Stimulated activated CD4-positive, alpha-beta T cell treated with anti-CD3 and anti-CD28 coated beads, Interleukin-1b, Interleukin-23, amount 100 ng/mL, for 1 hour (primary cell): ENCODE measurements around the gene CXCL16.

Source experiments
- DNase-seq, 2 donors: peaks; one replicate each; pipeline ENCODE4 v3.0.0-alpha.2; 2020; ENCODE audit warnings: low read depth in 2 of 2

Gene CXCL16

GRCh38 chr17:4751932-4752331, 12.2 kb upstream of the CXCL16 start:
- DNase-seq = no peak

GRCh38 chr17:4750606-4751005, 10.9 kb upstream of the CXCL16 start:
- no peak for DNase-seq

GRCh38 chr17:4748686-4749085, 9.0 kb upstream of the CXCL16 start:
- no peak for DNase-seq

DNA sequence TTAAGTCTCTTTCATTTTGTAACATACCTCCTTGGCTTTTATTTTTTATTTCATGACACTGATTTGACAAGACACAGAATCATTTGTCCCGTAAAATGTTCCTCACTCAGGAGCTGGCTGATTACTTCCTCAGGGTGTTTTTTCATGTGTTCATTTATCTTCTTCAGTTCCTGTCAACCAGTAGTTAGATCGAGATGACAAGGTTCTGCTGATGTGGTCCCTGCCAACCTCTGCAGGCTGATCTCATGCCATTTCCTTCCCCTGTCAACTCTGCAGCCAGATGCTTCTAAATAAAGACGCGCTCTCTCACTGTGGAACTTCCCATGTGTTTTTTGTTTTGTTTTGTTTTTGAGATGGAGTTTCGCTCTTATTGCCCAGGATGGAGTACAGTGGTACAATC, 8.1 kb upstream of the CXCL16 start:
- no peak for DNase-seq

- DNase-seq = no peak
Measured at GRCh38 chr17:4744999-4745969, 5.6 kb upstream of the CXCL16 start.

- DNase-seq = no peak
Measured at GRCh38 chr17:4743898-4744297, 4.2 kb upstream of the CXCL16 start.

DNA sequence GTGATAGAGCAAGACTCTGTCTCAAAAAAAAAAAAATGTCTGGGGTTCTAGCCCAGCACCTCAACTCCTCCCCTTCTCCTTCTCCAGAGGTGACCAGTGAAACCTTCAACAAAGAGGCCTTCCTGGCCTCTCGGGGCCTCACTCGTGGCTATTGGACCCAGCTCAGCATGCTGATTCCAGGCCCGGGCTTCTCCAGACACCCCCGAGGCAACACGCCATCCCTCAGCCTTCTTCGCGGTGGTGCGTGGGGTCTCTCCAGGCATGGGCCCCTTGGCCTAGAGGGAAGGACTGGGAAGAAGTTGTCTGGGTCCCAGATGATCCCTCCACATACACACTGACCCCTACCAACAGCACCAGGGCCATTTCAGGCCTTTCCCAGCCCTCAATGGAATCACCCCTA, 3.5 kb upstream of the CXCL16 start:
- no peak for DNase-seq

DNA sequence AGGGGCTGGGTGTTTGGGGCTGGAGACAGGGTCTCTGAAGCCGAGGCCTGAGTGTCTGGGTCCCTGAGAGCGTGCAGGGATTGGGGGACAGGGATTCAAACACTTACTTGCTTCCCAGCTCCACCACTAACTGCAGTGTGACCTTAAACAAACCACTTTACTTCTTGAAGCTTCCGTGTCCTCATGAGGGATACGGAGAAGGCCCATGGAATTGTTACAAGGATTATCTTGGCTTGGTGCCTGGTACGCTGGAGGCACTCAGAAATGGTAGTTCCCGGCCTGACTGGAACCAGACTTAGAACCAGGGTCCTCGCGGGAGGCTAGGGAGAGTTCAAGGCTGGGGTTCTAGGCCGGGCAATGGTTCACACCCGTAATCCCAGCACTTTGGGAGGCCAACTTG, 2.9 kb upstream of the CXCL16 start:
- no peak for DNase-seq

DNA sequence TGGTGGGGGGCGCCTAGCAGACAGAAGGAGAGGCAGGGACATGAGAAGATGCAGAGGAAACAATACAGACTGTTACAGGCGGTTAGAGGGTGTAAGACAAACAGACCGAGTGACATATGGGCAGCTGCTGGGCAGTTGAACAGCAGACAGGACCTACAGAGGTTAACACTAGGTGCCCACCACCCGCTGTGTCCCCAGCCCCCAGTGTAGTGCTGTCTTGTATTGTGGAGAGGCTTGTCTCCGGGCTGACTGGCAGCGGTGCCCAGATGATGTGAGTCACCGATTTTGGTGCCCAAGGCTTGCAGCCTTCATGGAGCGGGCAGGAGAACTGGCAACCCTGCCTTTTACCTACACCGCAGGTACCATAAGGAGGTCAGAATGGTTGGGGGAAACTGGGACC, 2.4 kb upstream of the CXCL16 start:
- no peak for DNase-seq

GRCh38 chr17:4741544-4741943, 1.8 kb upstream of the CXCL16 start:
- no peak for DNase-seq

GRCh38 chr17:4740584-4740983, 856 bp upstream of the CXCL16 start:
- no peak for DNase-seq

- DNase-seq = no peak
Measured at GRCh38 chr17:4740025-4740351, 260 bp upstream of the CXCL16 start.

DNA sequence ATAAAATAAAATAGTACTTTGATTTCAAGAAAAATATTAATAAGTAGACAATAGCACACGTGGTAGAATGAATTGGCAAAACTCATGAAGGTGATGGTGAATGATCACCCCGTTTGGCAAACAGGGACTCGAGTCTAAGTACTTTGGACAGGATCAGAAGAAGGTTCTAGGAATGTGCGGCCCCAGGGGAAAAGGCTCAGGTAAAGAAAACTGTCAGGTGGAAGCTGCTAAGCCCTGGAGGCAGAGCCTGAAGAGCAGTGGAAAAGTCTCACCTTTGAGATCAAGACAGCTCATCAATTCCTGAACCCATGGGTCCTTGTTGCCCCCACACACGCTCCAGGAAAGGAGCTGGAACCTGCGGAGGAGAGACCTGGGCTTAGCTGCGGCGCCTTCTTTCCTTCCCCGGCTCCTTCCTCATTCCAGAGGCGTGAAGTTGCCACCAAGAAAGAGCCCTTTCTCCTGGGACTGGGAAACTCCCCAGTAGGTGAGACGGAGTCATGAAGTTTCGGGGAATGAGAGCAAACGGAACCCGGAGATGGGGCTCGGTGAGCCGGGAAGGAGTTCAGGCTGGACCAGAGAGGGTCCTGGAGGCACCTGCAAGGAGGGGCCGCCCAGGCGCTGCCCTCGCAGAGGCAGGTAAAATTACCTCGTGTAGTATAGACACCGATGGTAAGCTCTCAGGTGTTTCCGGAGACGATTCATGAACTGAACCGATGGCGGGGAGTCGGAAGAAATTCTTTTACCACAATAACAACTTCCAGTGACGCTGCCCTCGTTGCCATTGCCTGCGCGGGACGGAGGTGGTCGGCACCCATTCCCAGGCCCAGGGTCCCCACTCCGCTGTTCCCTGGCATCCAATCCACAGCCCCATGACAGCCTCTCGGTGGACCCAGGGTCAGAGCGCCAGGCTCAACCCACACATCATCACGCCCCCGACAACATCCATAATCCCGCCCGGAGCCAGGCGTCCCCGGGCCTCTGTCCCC, 1.3 kb downstream of the CXCL16 start:
- DNase-seq = no peak

- DNase-seq = no peak
Measured at GRCh38 chr17:4735876-4736651, 3.7 kb downstream of the CXCL16 start.

DNA sequence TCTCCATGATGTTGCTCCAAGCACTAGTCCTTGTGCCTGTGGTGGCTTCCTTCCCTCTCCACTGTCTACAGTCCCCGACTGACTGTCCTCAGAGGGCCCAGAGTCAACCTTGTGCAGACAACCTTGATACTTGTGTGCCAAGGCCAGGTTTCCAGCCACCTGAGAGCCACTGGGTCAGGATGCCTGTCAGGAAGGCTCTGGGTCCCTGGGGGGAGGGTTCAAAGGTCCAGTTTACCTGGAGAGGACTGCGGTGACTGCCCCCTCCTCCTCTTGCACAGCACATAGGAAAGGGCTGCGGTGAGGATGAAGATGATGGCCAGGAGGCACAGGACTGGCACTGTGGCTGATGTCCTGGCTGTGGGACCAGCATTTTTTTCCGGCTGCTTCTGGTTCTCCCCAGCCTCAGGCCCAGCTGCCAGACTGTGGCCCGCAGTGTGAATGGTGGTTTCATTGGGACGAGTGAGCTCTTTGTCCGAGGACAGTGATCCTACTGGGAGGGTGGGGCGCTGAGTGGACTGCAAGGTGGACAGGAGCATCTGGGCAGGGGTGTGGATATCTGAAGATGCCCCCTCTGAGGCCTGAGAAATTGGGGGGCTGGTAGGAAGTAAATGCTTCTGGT, 4.8 kb downstream of the CXCL16 start:
- no peak for DNase-seq

GRCh38 chr17:4733073-4733531, 6.6 kb downstream of the CXCL16 start:
- DNase-seq = no peak

DNA sequence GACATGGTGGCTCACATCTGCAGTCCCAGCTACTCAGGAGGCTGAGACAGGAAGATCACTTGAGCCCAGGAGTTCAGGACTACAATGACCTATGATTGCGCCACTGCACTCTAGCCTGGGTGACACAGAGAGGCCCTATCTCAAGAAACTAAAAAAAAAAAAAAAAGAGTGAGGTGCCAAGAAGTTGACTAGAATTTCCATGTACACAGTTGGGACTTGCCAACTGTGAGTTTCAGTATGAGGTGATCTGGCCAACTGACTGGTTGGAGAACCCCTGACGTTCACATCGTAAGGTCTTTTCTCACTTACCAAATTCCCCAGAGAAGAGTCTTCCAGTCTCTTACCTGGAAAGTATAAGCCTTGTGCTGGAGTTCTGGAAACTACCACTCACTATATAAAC, 11.6 kb downstream of the CXCL16 start:
- DNase-seq = no peak

DNA sequence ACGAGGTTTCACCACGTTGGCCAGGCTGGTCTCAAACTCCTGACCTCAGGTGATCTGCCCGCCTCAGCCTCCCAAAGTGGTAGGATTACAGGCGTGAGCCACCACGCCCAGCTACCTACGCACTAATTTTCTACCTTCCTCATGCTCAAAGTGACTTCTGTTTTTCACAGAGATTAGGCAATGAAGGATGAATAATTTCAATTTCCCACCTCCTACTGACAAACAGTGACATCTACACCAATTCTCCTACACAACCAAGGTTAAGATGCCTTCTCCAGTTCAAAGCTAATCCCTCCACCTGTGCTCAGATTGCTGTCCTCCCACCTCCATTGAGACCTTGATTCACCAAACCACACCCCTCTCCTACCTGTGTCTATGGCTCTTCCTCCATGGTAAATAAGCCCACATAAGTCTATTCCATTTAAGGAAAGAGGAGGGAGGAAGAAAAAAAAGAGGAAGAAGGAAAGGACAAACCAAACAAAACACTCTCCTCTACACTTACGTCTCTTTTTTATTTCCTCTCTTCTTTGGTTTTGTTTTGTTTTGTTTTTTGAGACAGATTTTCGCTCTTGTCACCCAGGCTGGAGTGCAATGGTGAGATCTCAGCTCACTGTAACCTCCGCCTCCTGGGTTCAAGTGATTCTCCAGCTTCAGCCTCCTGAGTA, 13.9 kb downstream of the CXCL16 start:
- DNase-seq = no peak

DNA sequence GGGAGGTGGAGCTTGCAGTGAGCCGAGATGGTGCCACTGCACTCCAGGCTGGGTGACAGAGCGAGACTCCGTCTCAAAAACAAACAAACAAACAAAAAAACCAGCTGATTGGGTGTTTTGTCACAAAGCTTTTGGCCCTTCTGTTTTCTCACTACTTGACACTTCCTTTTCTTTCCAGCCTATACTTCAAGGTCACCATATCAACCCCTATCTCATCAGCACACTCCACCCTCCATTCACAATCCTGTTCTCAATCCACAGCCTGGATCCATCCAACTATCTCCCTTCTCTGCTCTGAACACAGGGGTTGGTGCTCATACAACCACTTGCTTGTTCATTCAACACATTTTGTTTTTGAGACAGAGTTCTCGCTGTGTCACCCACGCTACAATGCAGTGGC, 15.1 kb downstream of the CXCL16 start:
- no peak for DNase-seq

GRCh38 chr17:4722678-4723240, 17.0 kb downstream of the CXCL16 start:
- DNase-seq = no peak
